Measurements from ENCODE around the gene PAQR9. TPM values are rescaled to one million over a fixed set of nuclear protein-coding genes. Genes with fewer than 3 reads are reported as not detected.

Gene PAQR9
- total and polyA plus RNA-seq, 9 of the 15 experiments (the other 6 are each of a cell fraction or from before 2014, with no cell fraction given) = 0.04 to 0.58 (median 0.22) TPM

DNA sequence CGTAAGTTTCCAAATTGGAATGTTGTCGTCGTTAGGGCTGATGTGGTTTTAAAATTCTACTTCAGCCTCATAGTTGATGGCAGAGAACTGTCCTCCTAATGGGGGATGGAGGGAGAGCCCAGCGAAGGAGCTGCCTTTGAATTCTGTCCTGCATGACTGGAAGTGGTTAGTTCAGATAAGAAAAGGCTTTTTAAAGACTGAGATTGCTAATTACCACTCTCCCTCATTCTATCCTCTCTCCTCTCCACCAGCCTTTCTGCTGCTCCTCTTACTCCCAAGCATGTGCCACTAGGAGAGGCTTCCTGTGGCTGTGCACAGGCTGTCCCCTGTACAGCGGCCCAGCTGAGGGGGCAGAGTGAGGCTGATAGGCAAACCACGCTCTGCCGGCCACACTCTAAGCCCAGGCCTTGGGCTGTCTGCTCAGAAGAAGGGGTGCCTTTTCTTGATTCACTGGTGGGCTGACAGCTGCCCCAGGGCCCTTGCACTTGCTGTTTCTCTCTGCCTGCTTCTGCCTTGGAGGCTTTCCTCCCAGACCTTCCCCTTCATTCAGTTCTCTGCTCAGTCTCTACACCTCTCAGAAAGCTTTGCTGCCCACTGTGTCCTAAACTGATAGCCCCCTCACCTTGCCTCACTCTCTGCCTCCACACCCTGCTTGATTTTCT lies 8.7 kb upstream of the PAQR9 start:
- no peaks in the 10 kb centered on the region for H3K27me3 ChIP-seq (ENCODE audit: control insufficient read depth in 2 of 2, insufficient read depth in 2 of 2, low read length in 2 of 2)
- in situ Hi-C loops (cut with MboI) = no loop called here
- POLR2A ChIA-PET = interaction anchor here (0.8 to 1.2 kb wide), 4 partner anchors 10 to 248 kb away, joined by 3 to 5 read pairs (median 4); partner anchors contain the start of gene TRPC1
- CTCF ChIA-PET (ENCODE audit: low intra/inter-chr PET ratio) = no interaction called here
- FAIRE-seq (no peak), ATAC-seq (no peak; the same call in 2 of the 3 replicates), DNase-seq (ENCODE audit: extremely low read depth in 1 of 4, low spot score in 3 of 4) (peak in 1 of 4 experiments; percentile 40)
- H3K9ac ChIP-seq (ENCODE audit: insufficient read depth in 1 of 2, low read depth in 2 of 2, low read length in 2 of 2) = peak overlapping the region in 1 of 2 experiments; percentile 32; a peak in 1 of 4 replicates
- no peak overlapping the region for H3K4me2 ChIP-seq (ENCODE audit: insufficient read depth, low read length)
- no peaks in the 10 kb centered on the region for H4K20me1 ChIP-seq (replicated peaks; ENCODE audit: control insufficient read depth, insufficient read depth, low read length)
- H3K36me3 ChIP-seq (ENCODE audit: control insufficient read depth, insufficient read depth, low read length) = no peaks in the 10 kb centered on the region
- H3K4me3 ChIP-seq = no peak overlapping the region
- BruUV-seq (replicated peaks) = no TSS peak
- no peak overlapping the region; the same call in 1 of the 2 replicates for H2AFZ ChIP-seq (ENCODE audit: low read depth, low read length)
- H3K4me1 ChIP-seq (replicated peaks in 1 of 2; ENCODE audit: control insufficient read depth in 2 of 2, insufficient read depth in 2 of 2, low read length in 2 of 2) = peaks cover 12 to 23% of the 10 kb centered on the region in 2 experiments; a peak in 4 of 5 replicates
- no peaks in the 10 kb centered on the region for H3K79me2 ChIP-seq (ENCODE audit: control insufficient read depth, insufficient read depth, low read length)
- no peaks in the 10 kb centered on the region for H3K9me3 ChIP-seq (replicated peaks; ENCODE audit: control insufficient read depth, insufficient read depth, low read depth, low read length)
- no peak overlapping the region for H3K27ac ChIP-seq (ENCODE audit: extremely low read depth, low read depth, low read length)
- H3K9me1 ChIP-seq (ENCODE audit: control insufficient read depth, insufficient read depth, low read length) = no peaks in the 10 kb centered on the region
- intact Hi-C loops (cut with micrococcal nuclease) = no loop called here
- 35% methylated on average over 7 of the region's 7 CpGs for WGBS (ENCODE audit: insufficient coverage, low coverage, missing lambda C conversion rate)
- no peak for TF ChIP-seq ZNF699 (CRISPR knock-in tag; IDR thresholded peaks at IDR 0.05; ENCODE audit: insufficient replicate concordance)
- TF ChIP-seq NR3C1 (CRISPR knock-in tag; IDR thresholded peaks at IDR 0.05) = no peak
- no peak for TF ChIP-seq TCF7L2 (IDR thresholded peaks at IDR 0.05; ENCODE audit: low read depth, low read length)
- TF ChIP-seq ZNF77 (CRISPR knock-in tag; IDR thresholded peaks at IDR 0.05) = no peak
- no peak for TF ChIP-seq FOXA1 (IDR thresholded peaks at IDR 0.05; ENCODE audit: borderline replicate concordance)
- TF ChIP-seq, protein P1, sequence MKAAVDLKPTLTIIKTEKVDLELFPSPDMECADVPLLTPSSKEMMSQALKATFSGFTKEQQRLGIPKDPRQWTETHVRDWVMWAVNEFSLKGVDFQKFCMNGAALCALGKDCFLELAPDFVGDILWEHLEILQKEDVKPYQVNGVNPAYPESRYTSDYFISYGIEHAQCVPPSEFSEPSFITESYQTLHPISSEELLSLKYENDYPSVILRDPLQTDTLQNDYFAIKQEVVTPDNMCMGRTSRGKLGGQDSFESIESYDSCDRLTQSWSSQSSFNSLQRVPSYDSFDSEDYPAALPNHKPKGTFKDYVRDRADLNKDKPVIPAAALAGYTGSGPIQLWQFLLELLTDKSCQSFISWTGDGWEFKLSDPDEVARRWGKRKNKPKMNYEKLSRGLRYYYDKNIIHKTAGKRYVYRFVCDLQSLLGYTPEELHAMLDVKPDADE (conservative IDR thresholded peaks at IDR 0.05; ENCODE audit: control insufficient read depth, low read depth, low read length) = no peak
- no peak for TF ChIP-seq SMC3 (conservative IDR thresholded peaks at IDR 0.05; ENCODE audit: insufficient read depth, low read depth, low read length)
- no peak for TF ChIP-seq ZNF431 (CRISPR knock-in tag; IDR thresholded peaks at IDR 0.05)
- TF ChIP-seq, protein P2, sequence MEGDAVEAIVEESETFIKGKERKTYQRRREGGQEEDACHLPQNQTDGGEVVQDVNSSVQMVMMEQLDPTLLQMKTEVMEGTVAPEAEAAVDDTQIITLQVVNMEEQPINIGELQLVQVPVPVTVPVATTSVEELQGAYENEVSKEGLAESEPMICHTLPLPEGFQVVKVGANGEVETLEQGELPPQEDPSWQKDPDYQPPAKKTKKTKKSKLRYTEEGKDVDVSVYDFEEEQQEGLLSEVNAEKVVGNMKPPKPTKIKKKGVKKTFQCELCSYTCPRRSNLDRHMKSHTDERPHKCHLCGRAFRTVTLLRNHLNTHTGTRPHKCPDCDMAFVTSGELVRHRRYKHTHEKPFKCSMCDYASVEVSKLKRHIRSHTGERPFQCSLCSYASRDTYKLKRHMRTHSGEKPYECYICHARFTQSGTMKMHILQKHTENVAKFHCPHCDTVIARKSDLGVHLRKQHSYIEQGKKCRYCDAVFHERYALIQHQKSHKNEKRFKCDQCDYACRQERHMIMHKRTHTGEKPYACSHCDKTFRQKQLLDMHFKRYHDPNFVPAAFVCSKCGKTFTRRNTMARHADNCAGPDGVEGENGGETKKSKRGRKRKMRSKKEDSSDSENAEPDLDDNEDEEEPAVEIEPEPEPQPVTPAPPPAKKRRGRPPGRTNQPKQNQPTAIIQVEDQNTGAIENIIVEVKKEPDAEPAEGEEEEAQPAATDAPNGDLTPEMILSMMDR (IDR thresholded peaks at IDR 0.05 in 2 of 3, conservative IDR thresholded peaks at IDR 0.05 in 1 of 3; ENCODE audit: insufficient read depth in 2 of 3, low read depth in 1 of 3, low read length in 3 of 3) = no peak
- TF ChIP-seq NR2C2 (CRISPR knock-in tag; IDR thresholded peaks at IDR 0.05) = no peak
- TF ChIP-seq NR2C2 (tag; IDR thresholded peaks at IDR 0.05) = no peak
- no peak for TF ChIP-seq TARDBP (IDR thresholded peaks at IDR 0.05)
- TF ChIP-seq FOXJ3 (CRISPR knock-in tag; IDR thresholded peaks at IDR 0.05) = no peak
- no peak for TF ChIP-seq POU5F1 (IDR thresholded peaks at IDR 0.05; ENCODE audit: borderline replicate concordance, low read depth, low read length, partially characterized antibody)
- TF ChIP-seq SMARCE1 (IDR thresholded peaks at IDR 0.05) = no peak
- TF ChIP-seq ILF3 (IDR thresholded peaks at IDR 0.05; ENCODE audit: borderline replicate concordance) = no peak
- TF ChIP-seq, protein P3, sequence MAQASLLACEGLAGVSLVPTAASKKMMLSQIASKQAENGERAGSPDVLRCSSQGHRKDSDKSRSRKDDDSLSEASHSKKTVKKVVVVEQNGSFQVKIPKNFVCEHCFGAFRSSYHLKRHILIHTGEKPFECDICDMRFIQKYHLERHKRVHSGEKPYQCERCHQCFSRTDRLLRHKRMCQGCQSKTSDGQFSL (CRISPR knock-in tag; IDR thresholded peaks at IDR 0.05) = no peak
- TF ChIP-seq, protein P3 (tag; IDR thresholded peaks at IDR 0.05) = no peak
- no peak for TF ChIP-seq MEF2A (IDR thresholded peaks at IDR 0.05; ENCODE audit: control insufficient read depth, low read depth, low read length)
- no peak for TF ChIP-seq NR2C1 (IDR thresholded peaks at IDR 0.05)
- no peak for TF ChIP-seq NR2C1 (tag; IDR thresholded peaks at IDR 0.05)

Measured in K562 (cell line).